ENCODE data around the gene STPG1. TPM values are rescaled to one million over a fixed set of nuclear protein-coding genes. Genes with fewer than 3 reads are reported as not detected.

Gene STPG1
- total and polyA plus RNA-seq, 2 donors from 2014 or later: 10.6 to 12.2 TPM

GRCh38 chr1:24364975-24365678, 48.5 kb downstream of the STPG1 start:
- Histone ChIP-seq H3K9ac (ENCODE audit: low read length in 3 of 3) (no peak overlapping the region), H3K4me1 (ENCODE audit: control insufficient read depth in 2 of 3, insufficient read depth in 2 of 3, low read depth in 1 of 3, low read length in 3 of 3) (no peaks in the 10 kb centered on the region), H3K27me3 (ENCODE audit: control insufficient read depth, insufficient read depth, low read length) (no peaks in the 10 kb centered on the region), H3K36me3 (ENCODE audit: control insufficient read depth in 2 of 3, insufficient read depth in 3 of 3, low read length in 3 of 3) (peaks cover 0 to 3% (median 0%) of the 10 kb centered on the region in 3 donors), H3K27ac (ENCODE audit: low read depth in 2 of 2, low read length in 2 of 2) (no peak overlapping the region), H3K4me3 (ENCODE audit: low read length in 3 of 3) (no peak overlapping the region), H3K9me3 (ENCODE audit: control insufficient read depth in 2 of 3, insufficient read depth in 1 of 3, low read length in 3 of 3) (no peaks in the 10 kb centered on the region)
- TF ChIP-seq, protein P1, sequence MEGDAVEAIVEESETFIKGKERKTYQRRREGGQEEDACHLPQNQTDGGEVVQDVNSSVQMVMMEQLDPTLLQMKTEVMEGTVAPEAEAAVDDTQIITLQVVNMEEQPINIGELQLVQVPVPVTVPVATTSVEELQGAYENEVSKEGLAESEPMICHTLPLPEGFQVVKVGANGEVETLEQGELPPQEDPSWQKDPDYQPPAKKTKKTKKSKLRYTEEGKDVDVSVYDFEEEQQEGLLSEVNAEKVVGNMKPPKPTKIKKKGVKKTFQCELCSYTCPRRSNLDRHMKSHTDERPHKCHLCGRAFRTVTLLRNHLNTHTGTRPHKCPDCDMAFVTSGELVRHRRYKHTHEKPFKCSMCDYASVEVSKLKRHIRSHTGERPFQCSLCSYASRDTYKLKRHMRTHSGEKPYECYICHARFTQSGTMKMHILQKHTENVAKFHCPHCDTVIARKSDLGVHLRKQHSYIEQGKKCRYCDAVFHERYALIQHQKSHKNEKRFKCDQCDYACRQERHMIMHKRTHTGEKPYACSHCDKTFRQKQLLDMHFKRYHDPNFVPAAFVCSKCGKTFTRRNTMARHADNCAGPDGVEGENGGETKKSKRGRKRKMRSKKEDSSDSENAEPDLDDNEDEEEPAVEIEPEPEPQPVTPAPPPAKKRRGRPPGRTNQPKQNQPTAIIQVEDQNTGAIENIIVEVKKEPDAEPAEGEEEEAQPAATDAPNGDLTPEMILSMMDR (IDR thresholded peaks at IDR 0.05; ENCODE audit: borderline replicate concordance, extremely low read depth, insufficient read depth): no peak
- FAIRE-seq (no peak), DNase-seq (no peak)
- intact Hi-C loops (cut with DNase I): no loop called here

DNA sequence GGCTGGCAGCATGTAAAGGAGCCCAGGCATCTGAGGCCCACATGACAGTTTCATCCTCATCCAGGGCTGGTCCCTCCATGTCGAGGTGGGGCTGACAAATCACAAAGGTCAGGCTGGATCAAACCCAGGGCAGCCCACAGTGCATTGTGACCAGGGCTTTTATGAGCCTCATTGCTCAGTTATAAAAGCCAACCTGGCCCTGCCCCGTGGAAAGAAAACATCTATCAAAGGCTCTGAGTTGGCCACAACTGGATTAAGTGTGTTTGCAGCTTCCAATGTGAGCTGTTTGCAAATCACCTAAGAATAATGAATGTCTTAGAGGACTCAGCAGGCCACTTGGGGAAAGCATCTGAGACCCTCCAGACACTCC, 49.0 kb downstream of the STPG1 start:
- TF ChIP-seq, protein P1 (IDR thresholded peaks at IDR 0.05; ENCODE audit: borderline replicate concordance, extremely low read depth, insufficient read depth): no peak
- Histone ChIP-seq H3K9me3 (ENCODE audit: control insufficient read depth in 2 of 3, insufficient read depth in 1 of 3, low read length in 3 of 3) (no peaks in the 10 kb centered on the region), H3K4me3 (ENCODE audit: low read length in 3 of 3) (no peak overlapping the region), H3K9ac (ENCODE audit: low read length in 3 of 3) (no peak overlapping the region), H3K36me3 (ENCODE audit: control insufficient read depth in 2 of 3, insufficient read depth in 3 of 3, low read length in 3 of 3) (peaks cover 0 to 3% (median 0%) of the 10 kb centered on the region in 3 donors), H3K27me3 (ENCODE audit: control insufficient read depth, insufficient read depth, low read length) (no peaks in the 10 kb centered on the region), H3K4me1 (ENCODE audit: control insufficient read depth in 2 of 3, insufficient read depth in 2 of 3, low read depth in 1 of 3, low read length in 3 of 3) (no peaks in the 10 kb centered on the region), H3K27ac (ENCODE audit: low read depth in 2 of 2, low read length in 2 of 2) (no peak overlapping the region)
- intact Hi-C loops (cut with DNase I): no loop called here
- FAIRE-seq (no peak), DNase-seq (no peak)

DNA sequence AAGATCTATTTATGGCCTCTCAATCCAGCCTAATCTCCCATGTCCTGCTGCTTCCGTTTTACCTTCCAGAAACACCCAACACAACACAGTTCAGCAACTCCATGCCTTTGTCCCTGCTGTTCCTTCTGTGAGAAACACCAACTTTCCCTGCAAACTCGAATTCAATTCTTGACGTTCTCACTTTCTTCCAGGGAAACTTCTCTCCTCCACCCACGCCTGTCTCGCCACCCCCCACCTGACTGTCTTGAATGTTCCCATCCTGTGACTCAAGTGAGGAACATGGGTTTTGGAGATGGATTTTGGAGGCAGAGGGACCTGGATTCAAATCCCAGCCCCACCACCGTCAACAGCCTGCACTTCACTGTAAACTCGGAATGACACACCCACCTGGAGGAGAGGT, 49.6 kb downstream of the STPG1 start:
- intact Hi-C loops (cut with DNase I): no loop called here
- Histone ChIP-seq H3K4me3 (ENCODE audit: low read length in 3 of 3) (no peak overlapping the region), H3K27me3 (ENCODE audit: control insufficient read depth, insufficient read depth, low read length) (no peaks in the 10 kb centered on the region), H3K27ac (ENCODE audit: low read depth in 2 of 2, low read length in 2 of 2) (no peak overlapping the region), H3K4me1 (ENCODE audit: control insufficient read depth in 2 of 3, insufficient read depth in 2 of 3, low read depth in 1 of 3, low read length in 3 of 3) (no peaks in the 10 kb centered on the region), H3K36me3 (ENCODE audit: control insufficient read depth in 2 of 3, insufficient read depth in 3 of 3, low read length in 3 of 3) (peaks cover 0 to 3% (median 2%) of the 10 kb centered on the region in 3 donors), H3K9me3 (ENCODE audit: control insufficient read depth in 2 of 3, insufficient read depth in 1 of 3, low read length in 3 of 3) (no peaks in the 10 kb centered on the region), H3K9ac (ENCODE audit: low read length in 3 of 3) (no peak overlapping the region)
- no peak for FAIRE-seq
- DNase-seq: no peak
- TF ChIP-seq, protein P1 (IDR thresholded peaks at IDR 0.05; ENCODE audit: borderline replicate concordance, extremely low read depth, insufficient read depth): no peak
